OCI-LY3 (cell line): ENCODE measurements around the gene CPM.

Experiments used
- EZH2phosphoT487 ChIP-seq: fragments of 200-600 bp; shearing (Covaris generic); IDR thresholded peaks from 2 replicates; pipeline ENCODE4 v1.6.1; 2018; ENCODE audit warnings: antibody characterized with exemption, mixed run types, low read depth
- TF ChIP-seq, protein P1 (sequence below): fragments of 200-600, 300-600 bp; sonication (generic); IDR thresholded peaks from 2 replicates; pipeline ENCODE4 v1.5.1; 2014; ENCODE audit warnings: antibody characterized with exemption, low read length, low read depth

DNA sequence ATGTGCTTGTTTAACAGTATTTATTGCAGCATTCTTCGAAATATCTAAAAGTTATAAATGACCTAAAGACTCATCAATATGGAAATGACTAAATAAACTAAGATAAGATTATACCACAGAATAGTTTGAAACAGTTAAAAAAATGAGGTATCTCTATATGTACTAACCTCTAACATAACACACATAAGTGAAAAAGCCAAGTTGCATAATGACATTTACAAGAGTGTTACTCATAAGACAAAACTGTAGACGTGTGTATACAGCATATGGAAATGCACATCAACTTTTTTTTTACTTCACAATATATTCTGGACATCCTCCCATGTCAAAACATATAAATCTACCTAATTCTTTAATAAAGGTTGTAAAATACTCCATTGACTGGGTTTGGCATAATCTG, 22.8 kb downstream of the CPM start:
- TF ChIP-seq, protein P1, sequence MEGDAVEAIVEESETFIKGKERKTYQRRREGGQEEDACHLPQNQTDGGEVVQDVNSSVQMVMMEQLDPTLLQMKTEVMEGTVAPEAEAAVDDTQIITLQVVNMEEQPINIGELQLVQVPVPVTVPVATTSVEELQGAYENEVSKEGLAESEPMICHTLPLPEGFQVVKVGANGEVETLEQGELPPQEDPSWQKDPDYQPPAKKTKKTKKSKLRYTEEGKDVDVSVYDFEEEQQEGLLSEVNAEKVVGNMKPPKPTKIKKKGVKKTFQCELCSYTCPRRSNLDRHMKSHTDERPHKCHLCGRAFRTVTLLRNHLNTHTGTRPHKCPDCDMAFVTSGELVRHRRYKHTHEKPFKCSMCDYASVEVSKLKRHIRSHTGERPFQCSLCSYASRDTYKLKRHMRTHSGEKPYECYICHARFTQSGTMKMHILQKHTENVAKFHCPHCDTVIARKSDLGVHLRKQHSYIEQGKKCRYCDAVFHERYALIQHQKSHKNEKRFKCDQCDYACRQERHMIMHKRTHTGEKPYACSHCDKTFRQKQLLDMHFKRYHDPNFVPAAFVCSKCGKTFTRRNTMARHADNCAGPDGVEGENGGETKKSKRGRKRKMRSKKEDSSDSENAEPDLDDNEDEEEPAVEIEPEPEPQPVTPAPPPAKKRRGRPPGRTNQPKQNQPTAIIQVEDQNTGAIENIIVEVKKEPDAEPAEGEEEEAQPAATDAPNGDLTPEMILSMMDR = no peak
- no peak for TF ChIP-seq EZH2phosphoT487
